Measurements from ENCODE around the gene PYROXD2. TPM values are rescaled to one million over a fixed set of nuclear protein-coding genes. Genes with fewer than 3 reads are reported as not detected.

The PYROXD2 gene
- polyA plus RNA-seq, 1 donor from 2014 or later: 0.11 TPM

- H3K4me3 ChIP-seq (ENCODE audit: low read length): no peak overlapping the region
- no peaks in the 10 kb centered on the region for H3F3A ChIP-seq (ENCODE audit: insufficient read depth, low read length, poor library complexity, severe bottlenecking)
- no peak for TF ChIP-seq RAD21 (conservative IDR thresholded peaks at IDR 0.05)
- no peak for TF ChIP-seq POLR2AphosphoS5 (IDR thresholded peaks at IDR 0.05)
- no peak for TF ChIP-seq EP300 (conservative IDR thresholded peaks at IDR 0.05; ENCODE audit: poor library complexity, severe bottlenecking)
- no peak for TF ChIP-seq TAF1 (IDR thresholded peaks at IDR 0.05; ENCODE audit: low read depth)
- TF ChIP-seq REST (IDR thresholded peaks at IDR 0.05; ENCODE audit: borderline replicate concordance): no peak
- TF ChIP-seq EZH2 (IDR thresholded peaks at IDR 0.05; ENCODE audit: borderline replicate concordance, insufficient read depth, low read length, poor library complexity, severe bottlenecking): no peak
- TF ChIP-seq SMC3 (conservative IDR thresholded peaks at IDR 0.05; ENCODE audit: poor library complexity): no peak
- no peak for TF ChIP-seq MXI1 (conservative IDR thresholded peaks at IDR 0.05; ENCODE audit: poor library complexity, severe bottlenecking)
- TF ChIP-seq CTCF (IDR thresholded peaks at IDR 0.05; ENCODE audit: poor library complexity, severe bottlenecking): no peak
- H2AFZ ChIP-seq (ENCODE audit: low read depth, low read length): no peak overlapping the region
- H3K4me2 ChIP-seq (ENCODE audit: low read length): no peak overlapping the region
- H3K36me3 ChIP-seq (ENCODE audit: insufficient read depth, low read length): no peaks in the 10 kb centered on the region
- H3K27me3 ChIP-seq (ENCODE audit: insufficient read depth, low read depth, low read length): no peaks in the 10 kb centered on the region
- no peaks in the 10 kb centered on the region for H3K9me2 ChIP-seq (ENCODE audit: insufficient read depth, low read length)
- no peak overlapping the region for H3K9ac ChIP-seq (ENCODE audit: low read length)
- H3K9me3 ChIP-seq (ENCODE audit: low read length): no peaks in the 10 kb centered on the region
- H3K79me2 ChIP-seq (replicated peaks; ENCODE audit: insufficient read depth, low read length): no peaks in the 10 kb centered on the region
- H3K27ac ChIP-seq (ENCODE audit: low read length): no peak overlapping the region
- H4K20me1 ChIP-seq (ENCODE audit: insufficient read depth): no peaks in the 10 kb centered on the region
Observed at GRCh38 chr10:98417481-98417959, 2.5 kb upstream of the PYROXD2 start.

GRCh38 chr10:98416606-98417388 is 1.8 kb upstream of the PYROXD2 start:
- Histone ChIP-seq H4K20me1 (ENCODE audit: insufficient read depth) (no peaks in the 10 kb centered on the region), H3K27me3 (ENCODE audit: insufficient read depth, low read depth, low read length) (no peaks in the 10 kb centered on the region), H3K27ac (ENCODE audit: low read length) (no peak overlapping the region), H3K79me2 (replicated peaks; ENCODE audit: insufficient read depth, low read length) (no peaks in the 10 kb centered on the region), H2AFZ (ENCODE audit: low read depth, low read length) (no peak overlapping the region), H3K4me2 (ENCODE audit: low read length) (no peak overlapping the region), H3K9me3 (ENCODE audit: low read length) (no peaks in the 10 kb centered on the region), H3F3A (ENCODE audit: insufficient read depth, low read length, poor library complexity, severe bottlenecking) (no peaks in the 10 kb centered on the region), H3K9ac (ENCODE audit: low read length) (no peak overlapping the region), H3K36me3 (ENCODE audit: insufficient read depth, low read length) (no peaks in the 10 kb centered on the region), H3K9me2 (ENCODE audit: insufficient read depth, low read length) (no peaks in the 10 kb centered on the region), H3K4me3 (ENCODE audit: low read length) (no peak overlapping the region)
- TF ChIP-seq POLR2AphosphoS5 (IDR thresholded peaks at IDR 0.05) (no peak), RAD21 (conservative IDR thresholded peaks at IDR 0.05) (no peak), SMC3 (conservative IDR thresholded peaks at IDR 0.05; ENCODE audit: poor library complexity) (no peak), TAF1 (IDR thresholded peaks at IDR 0.05; ENCODE audit: low read depth) (no peak), EZH2 (IDR thresholded peaks at IDR 0.05; ENCODE audit: borderline replicate concordance, insufficient read depth, low read length, poor library complexity, severe bottlenecking) (no peak), EP300 (conservative IDR thresholded peaks at IDR 0.05; ENCODE audit: poor library complexity, severe bottlenecking) (no peak), REST (IDR thresholded peaks at IDR 0.05; ENCODE audit: borderline replicate concordance) (no peak), MXI1 (conservative IDR thresholded peaks at IDR 0.05; ENCODE audit: poor library complexity, severe bottlenecking) (no peak), CTCF (IDR thresholded peaks at IDR 0.05; ENCODE audit: poor library complexity, severe bottlenecking) (no peak)

Data from neural cell (in vitro differentiated cells).